Measurements from ENCODE around the gene KL.

Gene KL

DNA sequence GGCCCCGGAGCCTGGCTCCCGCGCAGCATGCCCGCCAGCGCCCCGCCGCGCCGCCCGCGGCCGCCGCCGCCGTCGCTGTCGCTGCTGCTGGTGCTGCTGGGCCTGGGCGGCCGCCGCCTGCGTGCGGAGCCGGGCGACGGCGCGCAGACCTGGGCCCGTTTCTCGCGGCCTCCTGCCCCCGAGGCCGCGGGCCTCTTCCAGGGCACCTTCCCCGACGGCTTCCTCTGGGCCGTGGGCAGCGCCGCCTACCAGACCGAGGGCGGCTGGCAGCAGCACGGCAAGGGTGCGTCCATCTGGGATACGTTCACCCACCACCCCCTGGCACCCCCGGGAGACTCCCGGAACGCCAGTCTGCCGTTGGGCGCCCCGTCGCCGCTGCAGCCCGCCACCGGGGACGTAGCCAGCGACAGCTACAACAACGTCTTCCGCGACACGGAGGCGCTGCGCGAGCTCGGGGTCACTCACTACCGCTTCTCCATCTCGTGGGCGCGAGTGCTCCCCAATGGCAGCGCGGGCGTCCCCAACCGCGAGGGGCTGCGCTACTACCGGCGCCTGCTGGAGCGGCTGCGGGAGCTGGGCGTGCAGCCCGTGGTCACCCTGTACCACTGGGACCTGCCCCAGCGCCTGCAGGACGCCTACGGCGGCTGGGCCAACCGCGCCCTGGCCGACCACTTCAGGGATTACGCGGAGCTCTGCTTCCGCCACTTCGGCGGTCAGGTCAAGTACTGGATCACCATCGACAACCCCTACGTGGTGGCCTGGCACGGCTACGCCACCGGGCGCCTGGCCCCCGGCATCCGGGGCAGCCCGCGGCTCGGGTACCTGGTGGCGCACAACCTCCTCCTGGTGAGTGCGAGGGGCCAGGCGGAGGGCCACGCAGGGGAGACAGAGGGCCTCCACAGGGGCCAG is at the start of gene KL:
TSS of gene KL (plus strand) at position 10 of the 909 bp plus-strand sequence. CDS start at position 28, 18 bp downstream.
- Histone ChIP-seq H3K27me3 (ENCODE audit: control insufficient read depth in 5 of 5, insufficient read depth in 4 of 5, low read length in 5 of 5) (no peaks in the 10 kb centered on the region), H3K9ac (ENCODE audit: low read length in 5 of 5) (peak within 1 kb of the TSS in 3 of 5 donors; percentile 66 to 73 (median 68)), H3K4me3 (ENCODE audit: low read depth in 1 of 5, low read length in 5 of 5) (peak within 1 kb of the TSS; percentile 68 to 80 (median 75)), H3K27ac (ENCODE audit: low read depth, low read length) (peak within 1 kb of the TSS; percentile 76), H3K4me1 (ENCODE audit: control insufficient read depth in 5 of 5, insufficient read depth in 5 of 5, low read length in 5 of 5) (peaks cover 0 to 36% (median 17%) of the 10 kb centered on the region in 5 donors), H3K36me3 (ENCODE audit: control insufficient read depth in 5 of 5, insufficient read depth in 5 of 5, low read length in 5 of 5) (peaks cover 0 to 2% (median 0%) of the 10 kb centered on the region in 5 donors), H3K9me3 (ENCODE audit: control insufficient read depth in 5 of 5, low read length in 5 of 5) (no peaks in the 10 kb centered on the region)

DNA sequence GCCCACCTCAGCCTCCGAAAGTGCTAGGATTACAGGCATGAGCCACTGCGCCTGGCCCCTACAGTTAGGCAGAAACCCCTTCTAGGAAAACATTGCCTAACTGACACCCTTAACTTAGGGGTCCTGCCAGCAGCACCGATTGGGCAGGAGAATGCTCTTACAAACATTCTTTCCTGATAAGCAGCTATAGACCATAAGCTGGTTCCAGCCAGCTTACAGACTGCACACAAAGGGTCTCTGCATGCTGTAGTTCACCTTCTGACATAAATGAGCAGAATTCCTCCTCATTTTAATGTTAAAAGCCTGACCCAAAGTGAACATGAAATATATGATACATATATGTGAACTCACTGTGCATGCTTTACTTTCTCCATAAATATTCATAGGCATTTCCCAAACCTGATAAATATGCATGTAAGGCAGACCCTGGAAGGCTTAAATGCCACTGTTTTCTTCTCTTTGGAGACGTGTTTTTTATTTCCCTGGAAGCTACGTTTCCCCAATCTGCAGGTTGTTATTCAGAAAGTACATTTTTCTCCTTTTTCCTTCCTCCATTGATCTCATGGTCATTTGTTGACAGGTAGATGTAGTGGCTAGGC is 48.5 kb upstream of the KL start:
- Histone ChIP-seq H3K9me3 (ENCODE audit: control insufficient read depth in 5 of 5, low read length in 5 of 5) (no peaks in the 10 kb centered on the region), H3K27me3 (ENCODE audit: control insufficient read depth in 5 of 5, insufficient read depth in 4 of 5, low read length in 5 of 5) (no peaks in the 10 kb centered on the region), H3K9ac (ENCODE audit: low read length in 5 of 5) (no peak overlapping the region), H3K4me1 (ENCODE audit: control insufficient read depth in 5 of 5, insufficient read depth in 5 of 5, low read length in 5 of 5) (peaks cover 0 to 18% (median 13%) of the 10 kb centered on the region in 5 donors), H3K4me3 (ENCODE audit: low read depth in 1 of 5, low read length in 5 of 5) (no peak overlapping the region), H3K27ac (ENCODE audit: low read depth, low read length) (no peak overlapping the region), H3K36me3 (ENCODE audit: control insufficient read depth in 5 of 5, insufficient read depth in 5 of 5, low read length in 5 of 5) (no peaks in the 10 kb centered on the region)

DNA sequence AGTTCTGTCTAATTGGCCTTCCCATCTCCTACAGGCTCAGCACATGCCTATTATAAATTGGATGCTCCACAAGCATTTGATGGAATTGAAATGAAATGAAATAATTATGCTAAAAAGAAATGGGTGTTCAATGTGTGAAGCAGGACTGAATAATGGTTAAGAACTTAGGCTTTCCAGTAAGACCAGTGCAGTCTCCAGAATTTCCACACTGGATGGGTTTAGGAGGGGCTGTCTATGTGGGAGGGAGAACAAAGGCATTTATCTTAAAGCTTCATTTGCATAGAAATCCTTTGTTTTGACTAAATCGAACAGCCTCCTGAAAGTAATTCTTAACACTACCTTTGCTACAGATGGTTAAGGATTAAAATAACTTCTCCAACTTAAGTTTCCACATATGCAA is 47.9 kb upstream of the KL start:
- H3K27me3 ChIP-seq (ENCODE audit: control insufficient read depth in 5 of 5, insufficient read depth in 4 of 5, low read length in 5 of 5): no peaks in the 10 kb centered on the region
- no peaks in the 10 kb centered on the region for H3K36me3 ChIP-seq (ENCODE audit: control insufficient read depth in 5 of 5, insufficient read depth in 5 of 5, low read length in 5 of 5)
- no peak overlapping the region for H3K4me3 ChIP-seq (ENCODE audit: low read depth in 1 of 5, low read length in 5 of 5)
- no peak overlapping the region for H3K27ac ChIP-seq (ENCODE audit: low read depth, low read length)
- no peak overlapping the region for H3K9ac ChIP-seq (ENCODE audit: low read length in 5 of 5)
- no peaks in the 10 kb centered on the region for H3K9me3 ChIP-seq (ENCODE audit: control insufficient read depth in 5 of 5, low read length in 5 of 5)
- H3K4me1 ChIP-seq (ENCODE audit: control insufficient read depth in 5 of 5, insufficient read depth in 5 of 5, low read length in 5 of 5): peaks cover 0 to 18% (median 13%) of the 10 kb centered on the region in 5 donors

DNA sequence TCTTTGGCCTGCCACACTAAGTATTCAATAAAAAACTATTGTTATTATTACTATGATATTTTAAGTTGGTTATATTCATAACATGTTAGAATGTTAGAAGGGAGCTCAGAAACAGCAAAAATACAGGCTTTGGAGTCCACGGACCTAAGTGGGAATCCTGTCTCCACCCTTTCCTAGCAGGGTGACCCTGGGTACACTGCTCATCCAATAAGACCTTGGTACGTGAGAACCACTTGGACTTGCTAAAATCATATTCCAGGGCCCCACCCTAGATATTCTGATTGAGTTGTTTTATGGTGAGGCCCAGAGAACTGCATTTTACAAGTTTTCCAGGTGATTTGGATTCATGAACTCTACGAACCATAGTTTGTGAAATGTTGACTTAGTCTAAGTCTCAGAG is 47.4 kb upstream of the KL start:
- Histone ChIP-seq H3K36me3 (ENCODE audit: control insufficient read depth in 5 of 5, insufficient read depth in 5 of 5, low read length in 5 of 5) (no peaks in the 10 kb centered on the region), H3K27ac (ENCODE audit: low read depth, low read length) (peak overlapping the region; percentile 19), H3K9me3 (ENCODE audit: control insufficient read depth in 5 of 5, low read length in 5 of 5) (no peaks in the 10 kb centered on the region), H3K9ac (ENCODE audit: low read length in 5 of 5) (no peak overlapping the region), H3K4me1 (ENCODE audit: control insufficient read depth in 5 of 5, insufficient read depth in 5 of 5, low read length in 5 of 5) (peaks cover 0 to 18% (median 13%) of the 10 kb centered on the region in 5 donors), H3K27me3 (ENCODE audit: control insufficient read depth in 5 of 5, insufficient read depth in 4 of 5, low read length in 5 of 5) (no peaks in the 10 kb centered on the region), H3K4me3 (ENCODE audit: low read depth in 1 of 5, low read length in 5 of 5) (no peak overlapping the region)

GRCh38 chr13:32969516-32969941 is 46.7 kb upstream of the KL start:
- H3K4me1 ChIP-seq (ENCODE audit: control insufficient read depth in 5 of 5, insufficient read depth in 5 of 5, low read length in 5 of 5): peaks cover 0 to 18% (median 13%) of the 10 kb centered on the region in 5 donors
- H3K36me3 ChIP-seq (ENCODE audit: control insufficient read depth in 5 of 5, insufficient read depth in 5 of 5, low read length in 5 of 5): no peaks in the 10 kb centered on the region
- peak overlapping the region; percentile 19 for H3K27ac ChIP-seq (ENCODE audit: low read depth, low read length)
- peak overlapping the region; percentile 7 to 63 (median 48) for H3K4me3 ChIP-seq (ENCODE audit: low read depth in 1 of 5, low read length in 5 of 5)
- H3K9ac ChIP-seq (ENCODE audit: low read length in 5 of 5): peak overlapping the region in 3 of 5 donors; percentile 3 to 70 (median 32)
- H3K27me3 ChIP-seq (ENCODE audit: control insufficient read depth in 5 of 5, insufficient read depth in 4 of 5, low read length in 5 of 5): no peaks in the 10 kb centered on the region
- no peaks in the 10 kb centered on the region for H3K9me3 ChIP-seq (ENCODE audit: control insufficient read depth in 5 of 5, low read length in 5 of 5)

DNA sequence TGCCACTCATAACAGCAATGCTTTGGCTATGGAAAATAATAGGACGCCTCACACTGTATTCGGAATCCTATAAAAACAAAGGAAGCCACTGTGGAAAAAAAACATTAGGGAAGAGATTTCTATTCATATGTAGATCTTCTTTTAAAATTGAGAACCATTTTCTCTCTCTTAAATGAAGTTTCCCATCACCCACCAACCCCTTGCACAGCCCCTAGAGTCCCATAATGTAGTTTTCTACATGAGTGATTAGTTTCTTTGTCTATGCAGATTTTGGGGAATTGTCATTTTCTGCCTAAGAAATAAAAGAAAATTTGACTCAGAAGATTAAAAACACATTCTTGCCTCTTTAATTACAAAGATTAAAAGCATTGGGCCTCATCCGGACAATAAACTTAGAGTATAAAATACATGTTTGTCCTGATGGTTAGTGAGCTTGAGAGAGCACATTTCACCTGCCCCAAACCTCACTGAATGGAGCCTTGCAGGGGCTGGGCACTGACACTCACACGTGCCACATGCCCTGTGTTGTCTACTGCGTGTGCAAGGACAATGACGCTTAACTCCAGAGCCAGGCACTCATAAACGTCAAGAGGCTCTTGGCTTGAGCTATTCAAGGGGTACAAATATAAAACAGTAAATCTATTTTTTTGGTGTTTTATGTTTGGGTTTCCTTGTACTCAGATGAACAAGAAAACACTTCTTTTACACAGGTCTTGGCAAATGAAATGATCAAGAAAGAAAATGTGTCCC is 40.0 kb upstream of the KL start:
- Histone ChIP-seq H3K4me1 (ENCODE audit: control insufficient read depth in 5 of 5, insufficient read depth in 5 of 5, low read length in 5 of 5) (no peaks in the 10 kb centered on the region), H3K9ac (ENCODE audit: low read length in 5 of 5) (no peak overlapping the region), H3K36me3 (ENCODE audit: control insufficient read depth in 5 of 5, insufficient read depth in 5 of 5, low read length in 5 of 5) (no peaks in the 10 kb centered on the region), H3K9me3 (ENCODE audit: control insufficient read depth in 5 of 5, low read length in 5 of 5) (no peaks in the 10 kb centered on the region), H3K4me3 (ENCODE audit: low read depth in 1 of 5, low read length in 5 of 5) (no peak overlapping the region), H3K27ac (ENCODE audit: low read depth, low read length) (no peak overlapping the region), H3K27me3 (ENCODE audit: control insufficient read depth in 5 of 5, insufficient read depth in 4 of 5, low read length in 5 of 5) (no peaks in the 10 kb centered on the region)

GRCh38 chr13:32976912-32977311 is 39.3 kb upstream of the KL start:
- Histone ChIP-seq H3K36me3 (ENCODE audit: control insufficient read depth in 5 of 5, insufficient read depth in 5 of 5, low read length in 5 of 5) (no peaks in the 10 kb centered on the region), H3K9ac (ENCODE audit: low read length in 5 of 5) (no peak overlapping the region), H3K9me3 (ENCODE audit: control insufficient read depth in 5 of 5, low read length in 5 of 5) (no peaks in the 10 kb centered on the region), H3K4me1 (ENCODE audit: control insufficient read depth in 5 of 5, insufficient read depth in 5 of 5, low read length in 5 of 5) (no peaks in the 10 kb centered on the region), H3K27ac (ENCODE audit: low read depth, low read length) (no peak overlapping the region), H3K4me3 (ENCODE audit: low read depth in 1 of 5, low read length in 5 of 5) (no peak overlapping the region), H3K27me3 (ENCODE audit: control insufficient read depth in 5 of 5, insufficient read depth in 4 of 5, low read length in 5 of 5) (no peaks in the 10 kb centered on the region)

DNA sequence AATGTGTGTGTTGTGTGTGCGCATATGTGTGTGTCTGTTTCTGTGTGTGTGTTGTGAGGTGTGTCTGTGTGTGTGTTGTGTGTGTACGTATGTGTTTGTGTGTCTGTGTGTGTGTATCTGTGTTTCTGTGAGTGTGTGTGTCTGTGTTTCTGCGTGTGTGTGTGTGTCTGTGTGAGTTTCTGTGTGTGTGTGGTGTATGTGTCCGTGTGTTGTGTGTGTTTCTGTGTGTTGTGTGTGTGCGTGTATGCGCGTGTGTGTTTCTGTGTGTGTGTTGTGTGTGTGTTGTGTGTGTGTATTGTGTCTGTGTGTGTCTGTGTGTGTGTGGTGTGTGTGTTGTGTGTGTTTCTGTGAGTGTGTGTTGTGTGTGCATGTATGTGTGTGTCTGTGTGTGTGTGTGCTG is 38.9 kb upstream of the KL start:
- H3K9me3 ChIP-seq (ENCODE audit: control insufficient read depth in 5 of 5, low read length in 5 of 5): no peaks in the 10 kb centered on the region
- H3K27me3 ChIP-seq (ENCODE audit: control insufficient read depth in 5 of 5, insufficient read depth in 4 of 5, low read length in 5 of 5): no peaks in the 10 kb centered on the region
- H3K4me3 ChIP-seq (ENCODE audit: low read depth in 1 of 5, low read length in 5 of 5): no peak overlapping the region
- H3K4me1 ChIP-seq (ENCODE audit: control insufficient read depth in 5 of 5, insufficient read depth in 5 of 5, low read length in 5 of 5): no peaks in the 10 kb centered on the region
- no peak overlapping the region for H3K9ac ChIP-seq (ENCODE audit: low read length in 5 of 5)
- no peaks in the 10 kb centered on the region for H3K36me3 ChIP-seq (ENCODE audit: control insufficient read depth in 5 of 5, insufficient read depth in 5 of 5, low read length in 5 of 5)
- H3K27ac ChIP-seq (ENCODE audit: low read depth, low read length): no peak overlapping the region

DNA sequence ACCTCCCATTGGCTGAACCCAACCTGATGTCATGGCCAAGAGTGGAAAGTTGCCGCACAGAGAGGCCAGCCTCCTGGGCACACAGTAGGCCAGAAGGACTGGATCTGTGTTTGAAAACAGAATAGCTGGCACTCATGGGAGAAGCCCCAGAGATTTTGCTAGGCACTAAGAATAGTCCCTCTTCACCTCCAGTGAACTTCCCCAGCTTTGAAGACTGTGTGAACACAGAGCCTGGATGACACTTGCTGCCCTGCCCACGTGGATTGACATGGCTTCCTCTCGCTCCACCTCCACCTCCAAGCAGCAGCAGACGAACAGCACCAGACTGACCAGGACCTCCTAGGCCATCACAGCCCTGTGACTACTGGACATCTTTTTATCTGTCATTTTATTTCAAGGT is 37.9 kb upstream of the KL start:
- Histone ChIP-seq H3K36me3 (ENCODE audit: control insufficient read depth in 5 of 5, insufficient read depth in 5 of 5, low read length in 5 of 5) (no peaks in the 10 kb centered on the region), H3K4me1 (ENCODE audit: control insufficient read depth in 5 of 5, insufficient read depth in 5 of 5, low read length in 5 of 5) (no peaks in the 10 kb centered on the region), H3K4me3 (ENCODE audit: low read depth in 1 of 5, low read length in 5 of 5) (no peak overlapping the region), H3K9me3 (ENCODE audit: control insufficient read depth in 5 of 5, low read length in 5 of 5) (no peaks in the 10 kb centered on the region), H3K27me3 (ENCODE audit: control insufficient read depth in 5 of 5, insufficient read depth in 4 of 5, low read length in 5 of 5) (no peaks in the 10 kb centered on the region), H3K27ac (ENCODE audit: low read depth, low read length) (no peak overlapping the region), H3K9ac (ENCODE audit: low read length in 5 of 5) (no peak overlapping the region)
